Measurements from ENCODE around the gene PDIA6.

PDIA6 gene

DNA sequence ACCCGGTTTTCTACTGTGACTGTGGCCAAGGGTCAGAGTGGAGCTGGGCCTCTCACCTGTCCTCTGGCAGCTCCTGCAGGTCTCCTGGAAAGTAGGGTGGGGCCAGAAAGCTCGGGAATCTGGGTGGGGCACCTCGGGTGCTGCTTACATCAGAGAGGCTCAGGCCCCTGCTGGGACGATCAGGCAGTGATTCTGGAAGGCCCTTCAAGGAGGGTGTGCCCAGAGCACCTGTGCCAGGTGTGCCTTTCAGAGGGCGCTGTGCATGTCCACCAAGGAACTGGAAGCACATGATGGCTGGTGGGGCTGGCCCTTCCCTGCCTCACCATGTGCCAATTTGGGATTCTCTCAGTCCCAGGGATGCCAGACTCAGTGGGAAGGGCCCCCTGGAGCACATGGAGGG, 47.1 kb downstream of the PDIA6 start:
- TF ChIP-seq, protein P1, sequence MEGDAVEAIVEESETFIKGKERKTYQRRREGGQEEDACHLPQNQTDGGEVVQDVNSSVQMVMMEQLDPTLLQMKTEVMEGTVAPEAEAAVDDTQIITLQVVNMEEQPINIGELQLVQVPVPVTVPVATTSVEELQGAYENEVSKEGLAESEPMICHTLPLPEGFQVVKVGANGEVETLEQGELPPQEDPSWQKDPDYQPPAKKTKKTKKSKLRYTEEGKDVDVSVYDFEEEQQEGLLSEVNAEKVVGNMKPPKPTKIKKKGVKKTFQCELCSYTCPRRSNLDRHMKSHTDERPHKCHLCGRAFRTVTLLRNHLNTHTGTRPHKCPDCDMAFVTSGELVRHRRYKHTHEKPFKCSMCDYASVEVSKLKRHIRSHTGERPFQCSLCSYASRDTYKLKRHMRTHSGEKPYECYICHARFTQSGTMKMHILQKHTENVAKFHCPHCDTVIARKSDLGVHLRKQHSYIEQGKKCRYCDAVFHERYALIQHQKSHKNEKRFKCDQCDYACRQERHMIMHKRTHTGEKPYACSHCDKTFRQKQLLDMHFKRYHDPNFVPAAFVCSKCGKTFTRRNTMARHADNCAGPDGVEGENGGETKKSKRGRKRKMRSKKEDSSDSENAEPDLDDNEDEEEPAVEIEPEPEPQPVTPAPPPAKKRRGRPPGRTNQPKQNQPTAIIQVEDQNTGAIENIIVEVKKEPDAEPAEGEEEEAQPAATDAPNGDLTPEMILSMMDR (IDR thresholded peaks at IDR 0.05; ENCODE audit: extremely low read depth, missing control alignments), result no peak
- no peak for DNase-seq (ENCODE audit: low spot score)

DNA sequence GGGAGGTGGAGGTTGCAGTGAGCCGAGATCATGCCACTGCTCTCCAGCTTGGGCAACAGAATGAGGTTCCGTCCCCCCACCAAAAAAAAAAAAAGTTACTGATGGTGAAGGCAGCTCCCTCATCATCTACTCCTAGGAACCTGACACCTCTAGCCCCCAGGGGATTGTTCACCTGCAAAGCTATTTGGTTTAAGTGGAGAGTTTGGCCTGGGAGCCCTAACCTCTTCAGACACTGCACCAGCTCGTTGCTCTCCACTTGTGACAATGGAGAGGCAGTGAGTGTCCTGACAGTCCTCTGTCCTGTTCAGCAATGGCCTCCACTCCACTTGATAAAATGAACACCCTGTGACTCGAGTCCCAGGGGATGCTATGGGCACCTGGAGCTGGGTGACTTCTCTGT, 47.7 kb downstream of the PDIA6 start:
- no peak for DNase-seq (ENCODE audit: low spot score)
- TF ChIP-seq, protein P1 (IDR thresholded peaks at IDR 0.05; ENCODE audit: extremely low read depth, missing control alignments), result no peak

DNA sequence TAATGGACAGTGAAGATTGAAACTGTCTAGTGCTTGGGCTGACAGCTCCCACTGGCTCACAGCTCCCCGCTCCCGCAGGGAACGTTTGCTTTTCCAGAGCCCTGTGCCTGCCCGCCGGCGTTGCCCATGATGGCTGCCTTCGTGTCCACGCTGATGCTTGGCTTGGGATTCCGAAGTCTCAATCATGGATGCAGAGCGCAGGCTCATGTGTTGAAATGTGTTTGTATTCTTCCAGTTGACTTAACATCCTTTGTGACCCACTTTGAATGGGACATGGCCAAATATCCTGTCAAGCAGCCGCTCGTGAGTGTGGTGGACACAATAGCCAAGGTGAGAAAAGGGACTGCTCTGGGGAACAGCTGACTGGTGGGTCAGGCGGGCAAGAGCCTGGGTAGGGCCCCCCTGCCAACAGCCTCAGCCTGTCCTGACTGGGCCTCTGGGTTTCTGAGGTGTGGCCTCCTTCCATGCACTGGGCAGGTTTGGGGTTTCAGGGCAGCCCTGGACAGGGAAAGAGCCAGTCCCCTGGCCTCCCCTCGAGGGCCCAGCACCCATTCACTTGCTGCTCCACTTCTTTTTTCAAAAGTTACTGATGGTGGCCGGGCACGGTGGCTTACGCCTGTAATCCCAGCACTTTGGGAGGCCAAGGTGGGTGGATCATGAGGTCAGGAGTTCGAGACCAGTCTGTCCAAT, 48.3 kb downstream of the PDIA6 start:
- TF ChIP-seq, protein P1 (IDR thresholded peaks at IDR 0.05; ENCODE audit: extremely low read depth, missing control alignments), result no peak
- no peak for DNase-seq (ENCODE audit: low spot score)

DNA sequence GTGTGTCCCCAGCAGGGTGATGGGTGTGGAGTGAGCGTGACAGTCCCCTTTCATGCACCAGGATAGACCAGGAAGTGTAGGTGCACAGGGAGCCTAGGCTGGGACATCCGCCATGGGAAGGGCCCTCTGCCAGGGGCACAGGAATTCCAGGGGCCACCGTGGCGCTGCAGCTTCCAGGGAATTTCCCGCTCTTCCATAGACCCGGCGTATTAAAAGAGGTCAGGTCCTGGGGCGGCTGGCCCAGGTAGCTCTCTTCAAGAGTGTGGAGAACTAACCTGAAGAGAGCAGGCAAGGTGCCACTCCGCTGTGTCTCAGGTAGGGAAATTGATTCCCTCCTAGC, 49.2 kb downstream of the PDIA6 start:
- TF ChIP-seq, protein P1 (IDR thresholded peaks at IDR 0.05; ENCODE audit: extremely low read depth, missing control alignments), result no peak
- no peak for DNase-seq (ENCODE audit: low spot score)

DNA sequence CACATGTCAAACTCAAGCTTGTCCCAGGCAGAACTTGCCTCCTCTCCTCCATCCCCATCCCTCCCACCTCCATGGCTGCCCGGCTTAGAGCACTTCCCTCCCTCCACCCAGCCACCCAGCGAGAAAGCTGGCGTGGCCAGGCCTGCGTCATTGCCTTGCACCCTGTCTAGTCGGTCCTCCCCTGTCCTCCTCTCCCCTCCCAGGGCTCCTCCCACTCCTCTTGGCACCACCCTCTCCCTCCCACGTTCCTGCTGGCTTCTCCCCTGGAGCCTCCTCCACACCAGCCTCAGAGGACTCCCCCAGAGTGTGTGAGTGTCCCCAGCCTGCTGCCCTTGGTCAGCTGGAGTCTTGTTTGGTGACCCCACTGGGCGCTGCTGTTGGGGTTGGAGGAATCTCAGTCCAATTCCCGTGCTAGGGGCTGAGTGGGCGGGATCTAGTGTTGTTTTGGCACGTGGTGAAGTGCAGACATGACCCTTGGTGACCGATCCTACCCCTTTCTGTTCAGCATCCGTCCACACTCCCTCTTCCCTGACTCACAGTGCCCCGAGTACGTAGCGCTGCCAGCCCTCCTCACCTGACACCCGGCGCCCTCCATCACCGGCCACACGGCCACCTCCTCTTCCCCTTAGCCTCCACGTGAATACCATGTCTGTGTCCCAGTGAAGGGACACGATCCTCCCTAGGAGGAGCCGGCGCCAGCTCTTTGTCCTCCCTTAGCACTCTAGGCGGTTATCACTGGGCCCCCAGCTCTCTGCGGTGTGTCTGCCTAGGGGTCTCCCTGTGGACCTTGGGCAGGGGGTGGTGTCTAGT, 49.7 kb downstream of the PDIA6 start:
- TF ChIP-seq, protein P1 (IDR thresholded peaks at IDR 0.05; ENCODE audit: extremely low read depth, missing control alignments), result no peak
- DNase-seq (ENCODE audit: low spot score), result no peak

DNA sequence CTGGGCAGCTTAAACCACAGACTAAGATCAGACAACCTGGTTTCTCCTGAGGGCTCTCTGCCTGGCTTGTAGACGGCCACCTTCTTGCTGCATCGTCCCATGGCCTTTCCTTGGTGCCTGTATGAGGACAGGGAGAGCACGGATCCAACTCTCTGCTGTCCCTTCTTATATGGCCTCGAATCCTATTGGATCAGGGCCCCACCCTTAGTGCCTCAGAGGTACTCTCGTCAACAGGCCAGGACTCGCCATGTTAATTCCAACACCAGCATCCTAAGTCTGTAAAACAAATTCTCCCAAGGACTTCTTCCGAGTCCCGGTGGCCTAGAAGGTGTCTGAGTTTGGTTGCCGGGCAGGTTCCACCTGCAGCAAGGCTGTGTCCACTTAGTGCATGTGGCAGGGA, 51.0 kb downstream of the PDIA6 start:
- DNase-seq (ENCODE audit: low spot score), result no peak
- TF ChIP-seq, protein P1 (IDR thresholded peaks at IDR 0.05; ENCODE audit: extremely low read depth, missing control alignments), result no peak

DNA sequence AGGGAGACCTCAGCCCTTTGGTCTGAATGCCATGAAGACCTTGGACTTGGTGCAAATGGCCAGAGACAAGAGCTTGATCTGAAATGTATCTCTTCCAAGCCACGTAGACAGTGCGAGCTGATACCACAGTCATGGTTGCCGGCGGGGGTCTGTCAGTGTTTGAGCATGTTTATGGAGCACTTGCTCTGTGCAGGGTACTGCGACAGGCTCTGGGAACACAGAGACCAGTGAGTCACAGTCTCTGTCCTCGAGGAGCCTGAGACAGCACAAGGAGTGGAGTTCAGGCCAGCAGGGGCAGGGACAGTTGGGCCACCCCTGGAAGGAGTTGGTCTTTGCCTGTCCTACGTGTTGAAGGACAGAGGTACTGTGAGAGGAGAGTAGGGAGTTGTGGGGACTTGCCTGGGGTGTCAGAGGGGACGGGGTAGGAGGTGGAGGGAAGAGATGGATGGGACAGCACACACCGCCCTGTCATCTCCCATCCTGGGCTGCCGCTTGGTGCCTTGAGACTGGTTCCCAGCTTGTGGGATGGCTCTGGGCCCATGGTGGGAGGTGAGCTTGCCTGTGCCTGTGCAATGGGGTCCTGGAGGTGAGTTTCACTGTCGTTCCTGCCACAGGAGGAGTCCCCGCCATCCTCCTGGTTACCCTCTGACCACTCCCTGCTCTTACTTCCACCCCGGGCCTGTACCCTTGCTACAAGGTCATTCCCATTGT, 51.6 kb downstream of the PDIA6 start:
- TF ChIP-seq, protein P1 (IDR thresholded peaks at IDR 0.05; ENCODE audit: extremely low read depth, missing control alignments), result no peak
- no peak for DNase-seq (ENCODE audit: low spot score)
